ENCODE measurements around the gene FAM222A. TPM values are rescaled to one million over a fixed set of nuclear protein-coding genes. Genes with fewer than 3 reads are reported as not detected.
A peak's percentile ranks its signal among the peaks of the same experiment; 100 is the strongest.

Gene FAM222A
- total RNA-seq, 1 experiment from 2014 or later, result 5.1 TPM

DNA sequence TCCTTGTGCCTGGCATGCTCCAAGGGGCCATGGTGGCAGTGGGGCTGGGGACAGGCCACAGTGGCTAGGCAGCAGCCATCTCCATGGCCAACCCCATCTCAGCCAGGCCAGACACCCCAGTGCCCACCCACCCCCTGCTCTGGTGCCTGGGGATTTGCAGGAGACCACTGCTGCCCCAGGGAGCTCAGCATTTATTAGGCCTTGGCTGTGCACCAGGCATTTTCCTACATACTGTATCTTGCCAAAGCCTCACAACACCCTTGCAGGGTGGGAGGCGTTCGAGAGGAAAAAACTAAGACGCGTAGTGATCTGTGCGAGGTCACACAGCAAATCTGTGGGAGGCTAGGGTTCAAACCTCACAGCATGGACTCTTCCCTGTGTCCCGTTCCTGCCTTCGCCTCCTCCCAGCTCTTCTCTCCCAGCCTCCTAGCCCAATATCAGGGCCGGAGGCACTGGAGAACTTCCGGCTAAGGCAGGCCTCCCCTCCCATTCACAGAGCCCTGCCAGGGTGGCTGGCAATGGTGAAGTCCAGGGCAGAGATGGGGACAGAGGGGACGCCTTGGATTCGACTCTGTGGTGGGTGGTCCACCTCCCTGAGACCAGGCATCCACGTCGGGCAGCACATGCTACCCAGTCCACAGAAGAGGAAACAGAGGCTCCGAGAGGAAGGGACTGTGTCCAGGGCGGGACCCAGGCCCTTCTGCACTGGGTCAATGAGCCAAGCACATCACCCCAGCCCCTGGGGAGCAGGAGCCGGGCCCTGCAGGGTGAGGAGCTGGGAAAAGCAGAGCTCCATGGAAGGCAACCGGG lies 57.4 kb downstream of the FAM222A start:
- no peak for DNase-seq (ENCODE audit: low spot score)

DNA sequence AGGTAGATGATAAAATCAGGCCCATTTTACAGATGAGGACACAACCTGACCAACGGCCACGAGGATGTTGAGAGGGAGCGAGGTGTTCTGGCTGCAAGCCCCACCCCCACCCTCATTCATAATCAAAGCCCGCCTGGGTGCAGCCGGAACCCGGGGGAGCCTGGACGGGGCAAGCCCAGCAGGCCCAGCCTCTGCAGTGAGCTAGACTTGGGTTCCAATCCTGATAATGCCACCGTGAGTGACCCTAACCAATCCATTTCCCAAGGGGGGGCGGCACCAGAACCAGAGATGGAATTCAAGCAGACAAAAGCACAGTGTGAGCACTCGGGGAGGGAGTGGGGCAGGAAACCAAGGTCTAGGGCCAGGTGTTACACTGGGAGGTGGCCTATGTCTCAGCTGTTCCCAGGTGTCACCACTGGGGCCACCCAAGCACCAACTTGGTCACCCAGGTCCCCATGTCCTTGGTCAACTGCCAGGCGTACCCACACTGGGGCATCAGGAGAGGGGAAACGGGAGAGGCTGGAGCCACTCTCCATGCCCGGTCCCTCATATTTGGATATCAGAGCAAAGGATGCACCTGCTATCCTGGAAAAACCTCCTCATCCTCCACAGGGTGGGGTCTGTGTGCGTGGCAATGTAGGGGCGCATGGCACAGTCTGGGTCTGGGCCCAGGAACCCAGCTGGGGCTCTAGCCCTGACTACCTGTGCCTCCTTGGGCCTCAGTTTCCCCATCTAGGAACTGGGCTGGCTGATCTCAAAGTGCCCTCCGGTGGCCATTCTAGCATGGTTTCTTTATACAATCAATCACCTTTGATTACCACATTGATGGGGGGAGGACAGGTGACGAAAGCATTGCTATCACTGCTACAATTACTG lies 58.4 kb downstream of the FAM222A start:
- DNase-seq (ENCODE audit: low spot score), result no peak

DNA sequence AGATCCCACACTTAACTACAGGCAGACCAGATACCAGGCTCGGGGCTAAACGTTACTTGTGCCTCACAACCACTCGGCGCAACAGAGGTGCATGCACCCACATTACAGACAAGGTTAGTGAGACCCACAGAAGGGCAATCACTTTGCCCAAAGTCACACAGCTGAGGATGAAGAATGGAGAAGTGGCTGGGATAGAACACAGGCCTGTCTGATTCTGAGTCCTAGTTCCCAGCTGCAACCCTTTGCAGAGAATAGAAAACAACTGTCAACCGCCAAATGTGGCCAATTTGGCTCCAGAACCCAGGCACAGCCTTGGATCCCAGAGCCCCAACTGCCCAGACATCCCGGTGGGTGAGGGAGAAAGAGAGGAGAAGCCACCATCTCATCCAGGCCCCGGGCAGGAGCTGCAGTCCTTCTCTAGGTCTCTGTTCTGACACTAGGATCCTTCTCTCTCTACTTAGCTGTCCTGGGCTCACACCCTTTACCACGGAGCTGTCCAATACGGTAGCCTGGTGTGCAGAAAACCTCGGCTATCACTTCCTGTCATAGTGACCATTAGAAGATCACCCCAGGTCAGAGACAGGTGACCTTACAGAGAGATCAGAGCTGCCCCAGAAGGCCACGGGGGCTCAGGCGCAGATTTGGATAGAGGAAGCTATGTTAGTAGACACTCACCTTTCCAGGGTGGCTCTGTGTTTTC lies 59.1 kb downstream of the FAM222A start:
- no peak for DNase-seq (ENCODE audit: low spot score)

DNA sequence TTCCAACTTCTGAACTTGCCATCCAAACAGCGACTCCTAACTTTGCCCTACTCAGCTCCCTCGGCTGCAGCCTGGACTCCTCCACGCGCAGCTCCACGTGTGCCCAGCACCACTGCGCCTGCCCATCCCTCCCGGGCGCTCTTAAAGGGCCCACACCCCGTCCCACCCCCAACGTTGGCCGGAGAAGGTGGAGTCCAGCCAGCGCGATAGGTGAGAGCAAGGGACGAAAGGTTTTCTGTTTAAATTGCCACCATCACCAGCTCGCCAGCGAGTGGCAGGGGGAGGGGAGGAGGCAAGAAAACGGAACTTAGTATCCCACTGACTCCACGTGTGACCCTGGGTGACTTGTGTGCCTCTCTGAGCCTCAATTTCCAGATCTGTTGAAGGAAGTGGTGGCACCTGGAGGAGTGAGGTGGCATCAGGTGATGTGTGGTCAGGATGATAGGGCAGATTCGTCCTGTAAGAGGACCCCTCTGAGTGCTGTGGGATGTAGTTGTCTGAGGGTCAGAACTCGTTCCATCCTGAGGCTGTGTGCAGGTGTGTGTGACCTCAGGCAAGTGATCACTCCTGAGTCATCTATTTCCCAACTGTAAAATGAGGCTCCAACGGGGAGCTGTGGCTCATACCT lies 59.9 kb downstream of the FAM222A start:
- DNase-seq (ENCODE audit: low spot score), result no peak

DNA sequence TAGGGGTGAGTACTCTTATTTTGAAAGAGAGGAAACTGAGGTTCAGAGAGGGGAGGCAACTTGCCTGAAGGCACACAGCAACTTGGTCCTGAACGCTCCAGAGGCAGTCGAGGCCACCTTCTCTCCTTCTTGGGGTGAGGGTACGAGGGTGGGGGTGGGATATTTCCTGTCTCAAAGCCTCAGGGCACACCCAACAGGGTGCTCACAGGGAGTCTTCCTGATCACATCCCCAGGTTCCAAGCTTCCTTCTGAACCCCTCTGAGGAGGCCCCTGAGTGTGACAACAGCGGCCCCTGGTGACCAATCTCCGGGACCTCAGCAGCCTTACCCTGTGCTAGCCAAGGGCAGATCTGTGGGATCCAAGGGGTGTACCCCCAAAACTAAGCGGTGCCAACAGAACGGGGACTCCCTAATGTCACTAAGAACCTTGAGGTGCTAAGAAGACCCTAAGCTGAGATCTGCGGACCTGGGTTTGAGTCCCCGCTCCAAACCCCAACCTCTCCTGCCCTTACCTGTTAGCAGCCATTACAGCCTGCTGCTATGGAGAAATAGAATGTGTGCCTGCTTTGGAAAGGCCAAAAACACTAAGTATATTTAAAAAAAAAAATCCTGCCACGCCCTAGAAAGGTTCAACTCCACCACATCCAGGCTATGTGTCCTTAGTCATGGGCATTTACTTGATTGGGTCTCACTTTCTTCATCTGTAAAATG lies 61.7 kb downstream of the FAM222A start:
- peak; percentile 78 for DNase-seq (ENCODE audit: low spot score)

DNA sequence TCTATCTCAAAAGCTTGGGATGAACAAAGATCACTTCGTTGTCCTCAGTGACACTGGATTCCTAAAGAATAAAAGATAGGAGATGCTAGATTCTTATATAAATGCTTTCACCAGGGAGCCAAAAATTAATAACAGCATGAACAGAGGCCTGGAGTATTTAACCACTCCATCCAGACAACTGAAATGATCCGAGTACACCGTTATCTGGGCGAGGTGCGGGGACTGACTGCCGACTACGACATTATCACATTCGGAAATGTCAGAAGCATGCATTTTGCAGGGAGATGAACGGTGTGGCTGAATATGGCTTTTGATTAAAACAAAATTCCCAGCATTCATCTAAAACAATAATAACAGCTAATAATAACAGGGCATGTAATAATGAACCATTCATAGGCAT lies 63.0 kb downstream of the FAM222A start:
- DNase-seq (ENCODE audit: low spot score), result no peak

DNA sequence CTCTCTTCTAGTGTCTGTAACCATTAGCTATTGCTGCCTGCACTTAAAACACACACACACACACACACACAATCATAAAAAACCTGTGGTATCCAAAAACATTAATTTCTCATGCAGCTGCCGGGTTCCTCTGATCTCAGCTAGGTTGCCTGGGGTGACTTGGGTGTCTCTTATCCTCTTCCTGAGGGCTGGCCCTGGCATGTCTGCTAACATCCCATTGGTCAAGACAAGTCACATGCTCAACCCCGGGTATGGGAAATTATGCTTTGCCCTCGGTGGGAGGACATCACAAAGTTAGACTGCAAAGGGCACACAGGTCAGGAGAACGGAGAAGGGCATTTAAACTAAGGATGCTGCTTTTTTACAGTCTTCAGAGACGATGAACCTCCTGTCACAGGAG lies 63.9 kb downstream of the FAM222A start:
- DNase-seq (ENCODE audit: low spot score), result no peak

DNA sequence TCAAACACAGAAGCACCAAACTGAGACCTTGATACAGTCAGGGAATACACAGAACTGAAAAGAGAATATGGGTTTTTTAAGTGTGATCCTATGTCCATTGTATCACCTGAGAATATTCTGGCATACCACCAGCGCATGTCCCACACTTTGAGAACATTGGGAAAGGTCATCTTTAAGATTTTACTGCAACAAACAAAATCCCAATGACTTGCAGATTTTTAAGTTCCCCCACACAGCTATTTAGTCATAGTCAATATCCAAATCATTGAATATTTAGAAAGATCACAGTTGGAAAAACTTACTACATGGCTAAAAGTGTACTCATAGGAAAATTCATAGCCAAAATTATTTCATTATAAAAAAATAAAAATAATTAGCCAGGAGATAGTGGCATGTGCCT lies 65.1 kb downstream of the FAM222A start:
- no peak for DNase-seq (ENCODE audit: low spot score)

DNA sequence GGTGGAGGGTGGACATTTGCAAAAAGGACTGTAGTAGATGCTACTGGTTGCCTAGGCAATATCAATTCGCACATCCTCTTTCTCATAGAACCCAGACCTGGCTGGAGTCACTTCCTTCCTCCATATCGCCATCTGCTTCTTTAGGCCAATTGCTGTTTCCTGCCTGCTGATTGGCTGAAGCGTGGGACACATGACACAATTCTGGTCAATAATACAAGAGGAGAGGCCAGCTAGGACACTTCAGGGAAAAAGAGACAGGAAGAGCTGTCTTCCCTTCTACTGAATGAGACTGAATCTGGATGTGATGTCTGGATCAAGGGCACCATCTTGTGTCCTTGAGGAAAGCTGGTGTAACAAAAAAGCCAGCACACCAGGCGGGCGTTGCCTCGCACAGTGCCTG lies 65.8 kb downstream of the FAM222A start:
- DNase-seq (ENCODE audit: low spot score), result peak; percentile 25

DNA sequence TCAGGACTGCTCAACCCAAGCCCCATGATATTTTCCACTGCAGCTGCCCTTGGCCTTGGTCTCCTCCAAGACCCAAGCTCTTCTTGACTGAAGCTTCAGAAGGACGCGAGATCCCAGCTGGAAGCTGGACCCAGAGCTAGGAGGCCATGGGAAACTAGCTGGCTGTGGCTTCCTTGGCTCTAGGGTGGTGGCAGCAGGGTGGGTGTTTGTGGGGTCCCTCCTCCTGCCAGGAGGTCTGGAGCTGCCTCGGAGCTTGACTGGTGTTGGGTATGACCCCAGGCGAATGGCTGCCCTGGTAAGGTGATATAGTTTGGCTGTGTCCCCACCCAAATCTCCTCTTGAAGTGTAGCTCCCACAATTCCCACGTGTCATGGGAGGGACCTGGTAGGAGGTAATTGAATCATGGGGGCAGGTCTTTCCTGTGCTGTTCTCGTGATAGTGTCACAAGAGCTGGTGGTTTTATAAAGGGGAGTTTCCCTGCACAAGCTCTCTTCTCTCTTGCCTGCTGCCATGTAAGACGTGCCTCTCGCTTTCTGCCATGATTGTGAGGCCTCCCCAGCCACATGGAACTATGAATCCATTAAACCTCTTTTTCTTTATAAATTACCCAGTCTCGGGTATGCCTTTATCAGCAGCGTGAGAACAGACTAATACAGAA lies 68.2 kb downstream of the FAM222A start:
- no peak for DNase-seq (ENCODE audit: low spot score)

DNA sequence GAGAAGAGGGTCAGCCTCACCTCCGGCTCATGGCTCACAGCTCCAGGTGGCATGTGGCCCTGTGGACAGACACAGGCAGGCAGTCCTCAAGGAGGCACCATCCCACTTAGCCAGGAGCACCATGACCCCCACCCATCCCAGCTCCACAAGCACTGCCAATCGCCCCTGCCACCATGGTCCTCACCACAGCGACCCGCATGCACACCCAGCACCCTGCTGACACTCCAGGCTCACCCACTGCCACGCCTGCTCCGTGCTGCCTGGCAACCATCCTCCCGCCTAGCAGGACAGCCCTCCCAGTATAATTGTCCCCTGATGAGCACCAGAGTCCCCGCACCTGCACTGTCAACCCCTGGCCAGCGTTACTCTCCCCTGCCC lies 68.7 kb downstream of the FAM222A start:
- no peak for DNase-seq (ENCODE audit: low spot score)

DNA sequence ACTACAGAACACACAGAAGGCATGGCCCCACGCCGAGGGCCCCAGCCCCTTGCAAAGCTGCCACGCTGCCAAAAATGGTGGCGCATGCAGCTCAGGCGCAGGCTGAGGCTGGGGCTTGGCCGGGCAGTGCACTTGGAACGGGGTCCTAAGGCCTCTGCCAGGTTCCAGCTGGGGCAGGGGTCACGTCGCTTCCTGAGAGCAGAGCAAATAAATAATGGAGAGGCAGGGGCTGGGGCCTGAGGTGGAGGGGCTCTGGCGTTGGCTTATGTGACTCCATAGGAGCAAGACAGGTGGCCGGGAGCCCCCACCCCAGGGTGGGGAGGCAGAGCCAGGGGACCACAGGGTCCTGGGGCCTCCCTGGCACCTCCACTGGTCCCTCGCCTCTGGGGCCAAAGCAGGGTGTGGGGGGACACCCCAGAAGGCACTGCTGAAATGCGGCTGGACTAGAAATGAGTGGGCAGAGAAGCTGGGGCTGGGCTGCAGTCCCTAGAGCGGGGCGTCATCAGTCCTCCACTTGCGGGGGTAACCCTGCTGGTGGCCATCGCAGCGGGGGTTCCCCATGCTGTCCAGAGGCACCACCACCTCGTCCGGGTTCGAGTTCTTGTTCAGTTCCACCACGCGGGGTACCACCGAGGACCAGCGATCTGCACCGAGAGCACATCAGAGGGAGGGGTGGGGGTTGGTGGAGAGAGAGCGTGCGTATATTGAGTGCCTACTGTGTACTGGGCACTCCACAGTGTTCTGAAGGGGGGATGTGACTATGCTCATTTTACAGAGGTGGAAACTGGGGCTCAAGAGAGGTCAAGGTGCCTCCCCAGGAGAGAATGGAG lies 69.7 kb downstream of the FAM222A start:
- no peak for DNase-seq (ENCODE audit: low spot score)

DNA sequence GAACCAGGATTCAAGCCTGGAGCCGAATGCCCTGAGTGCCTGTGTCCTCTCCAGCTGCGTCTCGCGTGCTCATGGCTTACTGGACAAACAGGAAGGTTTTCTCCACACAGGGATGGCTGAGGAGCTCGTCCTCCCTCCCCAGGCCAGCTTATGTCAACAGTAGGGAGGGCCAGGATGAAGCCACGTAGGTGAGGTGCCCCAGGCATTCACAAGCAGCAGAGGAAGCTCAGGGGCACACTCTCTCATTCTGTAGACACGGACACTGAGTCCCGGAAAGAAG lies 70.3 kb downstream of the FAM222A start:
- DNase-seq (ENCODE audit: low spot score), result no peak

DNA sequence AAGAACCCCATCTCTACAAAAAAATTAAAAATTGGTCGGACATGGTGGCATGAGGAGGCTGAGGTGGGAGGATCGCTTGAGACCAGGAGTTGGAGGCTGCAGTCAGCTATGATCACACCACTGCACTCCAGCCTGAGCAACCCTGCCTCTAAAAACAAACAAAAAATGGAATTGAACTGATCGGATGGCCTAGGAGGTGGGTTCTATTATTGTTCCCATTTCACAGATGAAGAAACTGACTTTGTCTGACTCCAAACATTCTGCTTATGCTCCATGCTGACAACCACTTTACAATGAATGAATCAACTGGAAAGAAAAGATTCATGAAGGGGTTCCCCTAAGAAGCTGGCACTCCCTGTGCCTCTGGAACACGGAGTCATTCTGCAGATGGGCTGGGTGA lies 72.2 kb downstream of the FAM222A start:
- no peak for DNase-seq (ENCODE audit: low spot score)

DNA sequence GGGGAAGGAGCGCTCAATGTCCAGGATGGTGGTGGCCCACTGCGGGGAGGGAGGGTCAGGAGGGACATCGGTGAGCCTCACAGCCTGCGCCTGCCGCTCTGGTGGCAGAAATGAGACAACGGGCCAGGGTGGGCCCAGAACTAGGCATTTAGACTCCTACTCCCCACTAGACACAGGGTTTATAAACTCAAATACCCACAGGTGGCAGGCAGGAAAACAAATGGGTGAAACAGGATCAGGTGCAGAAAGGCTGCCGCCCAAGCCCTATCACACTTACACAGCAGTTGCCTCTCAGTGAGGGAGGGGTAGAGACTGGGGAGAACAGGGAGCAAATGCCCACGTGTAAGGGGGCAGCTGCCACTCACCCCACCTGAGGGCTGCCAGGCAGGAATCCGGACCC lies 73.2 kb downstream of the FAM222A start:
- DNase-seq (ENCODE audit: low spot score), result no peak

DNA sequence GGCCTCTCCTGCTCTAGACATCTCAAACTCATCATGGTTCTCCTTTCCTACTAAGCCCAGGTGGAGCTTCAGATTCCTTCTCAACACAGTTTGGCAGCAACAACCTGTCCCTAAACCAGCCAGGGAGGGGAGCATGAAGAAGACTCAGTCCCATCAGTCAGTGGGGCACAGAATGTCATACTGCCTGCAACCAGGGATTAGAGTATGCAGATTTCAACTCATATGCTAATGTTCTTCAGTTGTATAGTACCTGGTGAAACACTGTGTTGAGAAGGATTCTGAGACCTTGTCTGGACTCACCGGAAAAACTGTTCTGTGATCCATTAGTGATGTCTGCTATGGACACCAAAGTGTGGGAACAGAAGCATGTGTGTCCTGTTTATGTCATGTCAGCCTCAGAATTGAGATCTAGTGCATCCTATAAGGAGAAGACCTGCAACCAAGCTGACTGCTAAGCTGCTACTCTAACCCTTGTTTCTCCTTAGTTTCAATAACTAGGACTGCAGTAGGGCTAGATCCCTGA lies 76.0 kb downstream of the FAM222A start:
- no peak for DNase-seq (ENCODE audit: low spot score)

DNA sequence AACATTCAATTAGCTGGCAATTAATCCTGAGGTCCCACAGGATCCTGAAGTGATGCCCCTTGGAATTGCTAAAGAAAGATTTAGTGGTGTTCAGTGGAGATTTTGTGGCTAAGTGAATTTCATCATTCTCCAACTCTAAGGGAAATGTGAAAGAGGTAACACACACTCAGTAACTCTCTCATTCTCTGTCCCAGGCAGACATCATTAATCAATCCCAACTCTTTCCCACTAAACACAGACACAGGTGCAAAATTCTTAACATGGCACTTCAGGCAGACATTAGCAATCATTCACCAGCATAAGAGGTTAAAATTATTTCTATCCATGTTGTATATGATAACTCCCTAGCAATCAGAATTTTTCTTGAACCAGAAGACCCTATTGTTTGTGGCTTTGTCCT lies 79.4 kb downstream of the FAM222A start:
- no peak for DNase-seq (ENCODE audit: low spot score)

DNA sequence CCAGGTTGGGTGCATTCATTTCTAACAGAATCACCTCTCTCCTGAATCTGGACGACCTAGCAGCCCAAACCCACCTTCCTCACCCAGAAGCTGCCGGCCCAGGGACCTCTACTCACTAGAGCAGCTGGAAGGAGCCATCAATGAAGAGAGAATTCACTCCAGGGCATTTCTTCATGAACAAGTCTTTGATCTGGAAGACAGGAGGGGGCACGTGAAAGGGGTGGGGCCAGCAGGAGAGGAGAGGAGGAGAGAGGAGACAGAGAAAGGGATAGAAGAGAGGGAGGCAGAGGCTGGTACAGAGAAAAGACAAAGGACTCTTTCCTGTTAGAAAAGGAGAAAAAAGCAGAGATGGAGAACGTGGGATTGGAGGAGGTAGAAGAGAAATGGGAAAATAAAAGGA lies 79.8 kb downstream of the FAM222A start:
- DNase-seq (ENCODE audit: low spot score), result no peak

DNA sequence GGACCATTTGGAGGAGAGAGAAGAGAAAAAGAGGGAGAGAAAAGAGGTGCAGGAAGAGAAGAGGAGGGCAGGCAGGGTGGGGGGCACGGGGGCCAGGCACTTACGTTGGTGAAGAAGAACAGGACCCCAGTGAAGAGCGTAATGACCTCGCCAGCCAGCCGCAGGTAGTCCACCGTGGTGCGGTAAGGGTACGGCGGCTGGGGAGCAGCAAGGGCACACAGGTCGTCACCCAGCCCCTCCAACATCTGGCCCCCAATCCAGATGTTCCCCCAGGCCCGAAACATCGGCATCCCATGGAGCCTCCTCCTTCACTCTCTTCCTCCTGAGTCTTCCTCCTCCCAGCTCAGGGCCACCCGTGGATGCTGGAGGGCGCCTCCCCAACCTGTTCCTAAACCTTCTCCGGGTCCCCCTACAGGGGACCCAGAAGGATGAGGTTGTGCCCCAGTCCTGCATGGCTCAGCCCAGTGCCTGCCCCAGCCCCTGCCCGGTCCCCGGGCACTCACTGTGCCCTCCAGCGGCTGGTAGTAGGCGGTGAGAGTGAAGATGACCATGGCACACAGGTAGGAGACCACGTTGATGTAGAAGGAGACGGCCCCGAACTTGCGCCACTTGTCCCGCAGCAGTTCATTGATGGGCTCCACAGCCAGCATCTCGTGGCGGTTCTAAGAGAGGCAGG lies 80.3 kb downstream of the FAM222A start:
- DNase-seq (ENCODE audit: low spot score), result no peak

Measured in HT-29 (cell line).